Choroid plexus epithelial cell (primary cell): ENCODE results near the gene GAR1.

Source experiments
- DNase-seq: peaks from one replicate; pipeline ENCODE4 v3.0.0-alpha.2; 2010; ENCODE audit warnings: low read depth
- H3K4me3 ChIP-seq: 2 replicates; pipeline ENCODE4 v1.5.1; 2011; ENCODE audit warnings: low read depth, mild to moderate bottlenecking, control low read depth, low read length, moderate library complexity
- TF ChIP-seq, protein P1 (sequence below): conservative IDR thresholded peaks from 2 replicates; pipeline ENCODE4 v1.5.1; 2011; ENCODE audit warnings: low read depth, mild to moderate bottlenecking, control low read depth, inconsistent platforms, low read length, moderate library complexity

Gene GAR1

DNA sequence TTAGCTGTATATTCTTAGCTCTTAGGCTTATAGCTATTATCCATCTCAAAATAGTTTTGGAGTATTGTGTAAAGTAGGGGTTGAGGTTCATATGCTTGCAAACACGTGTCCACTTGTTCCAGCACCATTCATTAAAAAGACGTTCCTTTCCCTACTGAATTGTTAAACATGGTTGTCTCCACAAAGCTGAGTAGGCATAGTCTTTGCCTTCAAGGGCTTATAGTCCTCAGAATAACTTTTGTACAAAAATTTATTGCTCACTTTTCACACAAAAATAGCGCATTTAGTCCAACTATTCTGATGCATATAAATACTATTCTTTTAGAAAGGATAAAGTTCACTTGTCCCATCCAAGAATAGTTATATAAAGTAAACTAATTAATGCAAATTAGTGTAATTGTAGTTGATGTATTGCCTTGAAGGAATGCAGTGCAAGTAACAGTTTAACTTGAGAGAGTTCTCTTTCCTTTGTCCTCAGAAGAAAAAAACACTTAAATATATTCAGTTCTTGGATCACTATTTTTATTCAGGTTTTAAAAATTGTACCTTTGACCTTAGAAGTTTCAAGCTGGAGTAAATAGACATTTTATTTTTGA, 46.5 kb downstream of the GAR1 start:
- TF ChIP-seq, protein P1, sequence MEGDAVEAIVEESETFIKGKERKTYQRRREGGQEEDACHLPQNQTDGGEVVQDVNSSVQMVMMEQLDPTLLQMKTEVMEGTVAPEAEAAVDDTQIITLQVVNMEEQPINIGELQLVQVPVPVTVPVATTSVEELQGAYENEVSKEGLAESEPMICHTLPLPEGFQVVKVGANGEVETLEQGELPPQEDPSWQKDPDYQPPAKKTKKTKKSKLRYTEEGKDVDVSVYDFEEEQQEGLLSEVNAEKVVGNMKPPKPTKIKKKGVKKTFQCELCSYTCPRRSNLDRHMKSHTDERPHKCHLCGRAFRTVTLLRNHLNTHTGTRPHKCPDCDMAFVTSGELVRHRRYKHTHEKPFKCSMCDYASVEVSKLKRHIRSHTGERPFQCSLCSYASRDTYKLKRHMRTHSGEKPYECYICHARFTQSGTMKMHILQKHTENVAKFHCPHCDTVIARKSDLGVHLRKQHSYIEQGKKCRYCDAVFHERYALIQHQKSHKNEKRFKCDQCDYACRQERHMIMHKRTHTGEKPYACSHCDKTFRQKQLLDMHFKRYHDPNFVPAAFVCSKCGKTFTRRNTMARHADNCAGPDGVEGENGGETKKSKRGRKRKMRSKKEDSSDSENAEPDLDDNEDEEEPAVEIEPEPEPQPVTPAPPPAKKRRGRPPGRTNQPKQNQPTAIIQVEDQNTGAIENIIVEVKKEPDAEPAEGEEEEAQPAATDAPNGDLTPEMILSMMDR, result no peak
- no peak overlapping the region for H3K4me3 ChIP-seq
- DNase-seq, result no peak

DNA sequence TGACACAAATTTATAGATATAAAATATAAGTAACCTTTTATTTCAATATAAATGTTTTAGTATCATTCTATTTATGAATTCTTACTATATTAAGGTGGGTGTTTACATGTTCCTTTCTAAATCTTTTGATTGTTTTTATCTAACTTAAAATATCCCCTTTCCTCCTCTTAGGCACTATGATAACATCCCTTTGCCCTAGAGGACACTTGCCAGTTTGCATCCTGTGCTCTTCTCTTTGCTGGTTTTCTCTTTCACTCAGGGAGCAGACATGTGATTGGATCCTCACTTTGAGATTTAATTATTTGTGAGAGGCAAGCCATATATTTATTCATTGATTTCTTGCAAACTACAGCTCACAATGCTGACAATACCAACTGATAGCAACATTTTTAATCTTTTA, 48.6 kb downstream of the GAR1 start:
- H3K4me3 ChIP-seq, result no peak overlapping the region
- TF ChIP-seq, protein P1, result peak; percentile 8
- DNase-seq, result no peak

DNA sequence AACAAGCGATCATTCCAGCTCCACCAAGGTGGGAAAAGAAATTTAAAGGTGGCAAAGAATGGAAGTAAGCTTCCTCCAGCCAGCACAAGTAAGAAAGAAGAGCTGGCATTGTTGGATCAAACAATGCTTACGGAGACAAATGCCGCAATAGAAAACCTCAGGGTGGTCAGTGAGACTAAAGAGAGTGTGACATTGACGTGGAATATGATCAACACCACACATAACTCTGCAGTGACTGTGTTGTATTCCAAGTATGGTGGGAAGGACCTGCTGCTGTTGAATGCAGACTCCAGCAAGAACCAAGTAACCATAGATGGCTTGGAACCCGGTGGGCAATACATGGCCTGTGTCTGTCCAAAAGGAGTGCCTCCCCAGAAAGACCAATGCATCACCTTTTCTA, 54.5 kb downstream of the GAR1 start:
- TF ChIP-seq, protein P1, result no peak
- H3K4me3 ChIP-seq, result no peak overlapping the region
- DNase-seq, result no peak

DNA sequence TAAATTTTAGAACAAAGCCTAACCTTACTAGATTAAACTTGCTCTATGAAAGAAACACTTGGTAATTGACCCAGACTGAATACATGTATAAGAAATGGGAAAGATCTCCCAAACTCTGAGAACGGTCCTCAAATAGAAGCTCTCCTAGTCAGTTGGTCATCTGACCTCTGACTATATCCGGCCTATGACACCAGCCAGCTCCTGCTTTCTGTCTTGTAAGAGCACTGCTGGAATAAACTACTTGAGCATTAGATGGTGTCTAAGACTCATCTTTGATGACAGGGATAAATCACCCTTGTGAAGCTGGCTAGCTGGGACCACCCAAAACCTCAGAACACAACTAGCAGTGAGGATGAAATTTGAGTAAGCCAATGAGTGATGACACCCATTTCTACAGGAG, 56.5 kb downstream of the GAR1 start:
- TF ChIP-seq, protein P1, result no peak
- DNase-seq, result no peak
- H3K4me3 ChIP-seq, result no peak overlapping the region

DNA sequence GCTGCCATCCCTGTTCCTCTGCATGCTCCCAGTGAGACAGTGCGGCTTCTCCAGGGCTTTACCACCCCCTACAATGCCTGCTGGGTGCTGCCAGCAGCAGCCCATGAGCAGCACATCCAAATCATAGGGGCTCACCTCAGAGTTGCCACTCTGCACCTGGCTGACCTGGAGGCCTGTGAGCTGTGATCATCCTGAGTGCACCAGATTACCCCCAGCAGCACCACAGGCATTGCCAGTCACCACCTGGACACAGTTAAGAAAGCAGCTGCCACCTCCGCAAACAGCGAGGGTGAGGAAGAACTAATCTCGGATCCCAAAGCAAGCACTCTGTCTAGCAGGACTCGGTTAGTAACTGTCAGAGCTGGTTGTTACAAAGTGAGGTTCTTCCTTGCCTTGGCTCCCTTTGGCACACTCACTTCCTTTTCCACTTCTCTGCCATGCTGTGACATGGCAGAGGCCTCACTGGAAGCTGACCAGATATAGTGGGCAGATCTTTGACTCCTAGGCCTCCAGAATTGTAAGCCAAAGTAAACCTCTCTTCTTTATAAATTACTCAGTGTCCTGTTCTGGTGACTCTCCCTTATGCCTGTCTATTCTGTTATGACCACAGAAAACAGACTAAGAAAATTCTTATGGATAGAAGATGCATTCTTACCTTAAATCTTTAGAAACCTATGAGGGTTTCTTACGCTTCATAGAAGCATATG, 57.5 kb downstream of the GAR1 start:
- H3K4me3 ChIP-seq, result no peak overlapping the region
- DNase-seq, result no peak
- TF ChIP-seq, protein P1, result no peak

DNA sequence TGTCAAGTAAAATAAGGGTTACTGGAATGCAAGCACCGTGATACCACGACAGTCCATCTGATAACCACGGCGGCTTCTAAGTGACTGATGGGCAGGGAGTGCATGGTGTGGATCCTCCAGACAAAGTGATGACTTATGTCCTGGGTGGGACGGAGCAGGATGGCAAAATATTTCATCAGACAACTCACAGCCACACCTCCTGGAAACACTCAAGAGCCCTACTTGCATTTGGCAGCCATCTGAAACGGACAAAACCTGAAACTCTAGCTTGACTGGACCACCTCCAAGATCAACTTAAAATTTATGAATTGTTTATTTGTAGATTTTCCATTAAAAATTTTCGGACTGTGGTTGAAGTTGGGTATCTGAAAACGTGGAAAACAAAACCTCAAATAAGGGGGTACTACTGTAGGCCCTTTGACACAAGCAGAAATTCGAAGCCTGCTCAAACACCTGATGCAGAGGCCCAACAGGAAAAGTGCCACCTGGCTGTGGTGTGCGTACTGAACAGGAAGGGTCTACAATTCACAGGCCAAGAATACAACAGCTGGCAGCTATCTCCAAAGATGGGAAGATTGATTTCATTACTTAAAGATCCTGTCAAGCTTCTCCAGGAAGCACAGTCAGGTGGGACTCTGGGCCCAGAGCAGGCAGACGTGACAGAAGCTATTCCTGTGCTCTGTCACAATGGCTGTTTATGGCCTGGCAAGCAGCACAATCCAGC, 58.4 kb downstream of the GAR1 start:
- TF ChIP-seq, protein P1, result no peak
- peak; percentile 4 for DNase-seq
- H3K4me3 ChIP-seq, result no peak overlapping the region
